SK-N-SH treated with all-trans-retinoic acid at 6 μM for 48 hours (cell line): Measurements from ENCODE around the gene MREG.

Experiments used
- ATAC-seq: fragments of 200-7000 bp; cut with Tn5 transposase; 3 replicates; pipeline ENCODE4 v1.9.1; 2020; ENCODE audit warnings: mild to moderate bottlenecking, moderate library complexity
- ARNTL ChIP-seq: fragments of 450-650 bp; formaldehyde crosslinking; IDR thresholded peaks from 2 replicates; pipeline ENCODE4 v1.5.0; 2020; ENCODE audit warnings: low read depth, mild to moderate bottlenecking, moderate library complexity, borderline replicate concordance
- BACH2 ChIP-seq: fragments of 250-450 bp; sonication (Bioruptor Pico); IDR thresholded peaks from 2 replicates; pipeline ENCODE4 v1.9.0; 2021; ENCODE audit warnings: mild to moderate bottlenecking, borderline replicate concordance
- CREB5 ChIP-seq: fragments of 250-450 bp; sonication (Bioruptor Pico); IDR thresholded peaks from 2 replicates; pipeline ENCODE4 v1.5.1; 2020; ENCODE audit warnings: low read depth, mild to moderate bottlenecking, moderate library complexity
- CSRNP3 ChIP-seq: fragments of 250-450 bp; sonication (Bioruptor Pico); IDR thresholded peaks from 2 replicates; pipeline ENCODE4 v1.5.1; 2021; ENCODE audit warnings: mild to moderate bottlenecking, moderate library complexity
- ESRRG ChIP-seq: fragments of 250-450 bp; sonication (Bioruptor Pico); IDR thresholded peaks from 2 replicates; pipeline ENCODE4 v1.6.1; 2021; ENCODE audit warnings: mild to moderate bottlenecking
- GLIS3 ChIP-seq: fragments of 250-450 bp; sonication (Bioruptor Pico); IDR thresholded peaks from 2 replicates; pipeline ENCODE4 v1.5.0; 2020; ENCODE audit warnings: mild to moderate bottlenecking, moderate library complexity
- ISL1 ChIP-seq: fragments of 250-450 bp; sonication (Bioruptor Pico); IDR thresholded peaks from 2 replicates; pipeline ENCODE4 v2.1.2; 2022; ENCODE audit warnings: mild to moderate bottlenecking, moderate library complexity
- OSR1 ChIP-seq: fragments of 250-450 bp; sonication (Bioruptor Pico); IDR thresholded peaks from 2 replicates; pipeline ENCODE4 v1.8.0; 2022; ENCODE audit warnings: moderate library complexity, mild to moderate bottlenecking, inconsistent platforms
- PATZ1 ChIP-seq: fragments of 250-450 bp; sonication (Bioruptor Pico); IDR thresholded peaks from 2 replicates; pipeline ENCODE4 v1.8.0; 2020; ENCODE audit warnings: mild to moderate bottlenecking, moderate library complexity, borderline replicate concordance
- POU6F1 ChIP-seq: fragments of 250-450 bp; sonication (Bioruptor Pico); IDR thresholded peaks from 2 replicates; pipeline ENCODE4 v1.8.0; 2021; ENCODE audit warnings: low read depth, mild to moderate bottlenecking, moderate library complexity, borderline replicate concordance
- PPARA ChIP-seq: fragments of 250-450 bp; sonication (Bioruptor Pico); IDR thresholded peaks from 2 replicates; pipeline ENCODE4 v1.5.0; 2020; ENCODE audit warnings: mild to moderate bottlenecking, borderline replicate concordance
- RARB ChIP-seq: fragments of 250-450 bp; sonication (Bioruptor Pico); IDR thresholded peaks from 2 replicates; pipeline ENCODE4 v1.8.0; 2021; ENCODE audit warnings: mild to moderate bottlenecking, moderate library complexity
- SNAI2 ChIP-seq: fragments of 250-450 bp; sonication (Bioruptor Pico); IDR thresholded peaks from 2 replicates; pipeline ENCODE4 v1.5.0; 2020; ENCODE audit warnings: mild to moderate bottlenecking, moderate library complexity
- TOX ChIP-seq: fragments of 250-450 bp; sonication (Bioruptor Pico); IDR thresholded peaks from 2 replicates; pipeline ENCODE4 v1.8.0; 2021; ENCODE audit warnings: mild to moderate bottlenecking, moderate library complexity, borderline replicate concordance
- TSHZ2 ChIP-seq: fragments of 250-450 bp; sonication (Bioruptor Pico); IDR thresholded peaks from 2 replicates; pipeline ENCODE4 v1.5.0; 2020; ENCODE audit warnings: mild to moderate bottlenecking, moderate library complexity
- ZC3H10 ChIP-seq: fragments of 250-450 bp; sonication (Bioruptor Pico); IDR thresholded peaks from 2 replicates; pipeline ENCODE4 v1.5.1; 2021; ENCODE audit warnings: mild to moderate bottlenecking, moderate library complexity
- ZFP3 ChIP-seq: fragments of 250-450 bp; sonication (Bioruptor Pico); IDR thresholded peaks from 2 replicates; pipeline ENCODE4 v1.5.0; 2020; ENCODE audit warnings: mild to moderate bottlenecking, moderate library complexity
- ZFP30 ChIP-seq: fragments of 450-650 bp; formaldehyde crosslinking; IDR thresholded peaks from 2 replicates; pipeline ENCODE4 v1.5.0; 2022; ENCODE audit warnings: mild to moderate bottlenecking, moderate library complexity
- ZNF565 ChIP-seq: fragments of 450-650 bp; formaldehyde crosslinking; conservative IDR thresholded peaks from 2 replicates; pipeline ENCODE4 v1.5.0; 2020; ENCODE audit warnings: low read depth, mild to moderate bottlenecking, moderate library complexity
- ZNF70 ChIP-seq: fragments of 450-650 bp; formaldehyde crosslinking; IDR thresholded peaks from 2 replicates; pipeline ENCODE4 v1.5.0; 2020; ENCODE audit warnings: mild to moderate bottlenecking, moderate library complexity
- ZNF8 ChIP-seq: fragments of 450-650 bp; formaldehyde crosslinking; IDR thresholded peaks from 2 replicates; pipeline ENCODE4 v1.5.0; 2020; ENCODE audit warnings: mild to moderate bottlenecking, moderate library complexity

Gene MREG

GRCh38 chr2:215931256-215931903 is 82.0 kb downstream of the MREG start:
- ATAC-seq, result peak; percentile 99
- no peak for TF ChIP-seq ZC3H10 (CRISPR knock-in tag)
- TF ChIP-seq PPARA, result no peak
- no peak for TF ChIP-seq GLIS3 (CRISPR knock-in tag)
- TF ChIP-seq TSHZ2 (CRISPR knock-in tag), result no peak
- TF ChIP-seq OSR1 (CRISPR knock-in tag), result no peak
- TF ChIP-seq PATZ1 (CRISPR knock-in tag), result no peak
- no peak for TF ChIP-seq CREB5 (CRISPR knock-in tag)
- no peak for TF ChIP-seq BACH2 (CRISPR knock-in tag)
- no peak for TF ChIP-seq ZNF70 (CRISPR knock-in tag)
- TF ChIP-seq ZFP30, result no peak
- no peak for TF ChIP-seq RARB (CRISPR knock-in tag)
- TF ChIP-seq ISL1, result no peak
- TF ChIP-seq ARNTL (CRISPR knock-in tag), result no peak
- no peak for TF ChIP-seq SNAI2 (CRISPR knock-in tag)
- no peak for TF ChIP-seq ZFP3 (CRISPR knock-in tag)
- no peak for TF ChIP-seq CSRNP3 (CRISPR knock-in tag)

- TF ChIP-seq PATZ1 (CRISPR knock-in tag) (no peak), ZNF565 (CRISPR knock-in tag) (no peak)
- peak; percentile 40 for ATAC-seq
Observed at GRCh38 chr2:215930505-215931253, 82.7 kb downstream of the MREG start.

GRCh38 chr2:215929602-215930335 is 83.6 kb downstream of the MREG start:
- ATAC-seq, result no peak; the same call in 2 of the 3 replicates
- TF ChIP-seq ZC3H10 (CRISPR knock-in tag) (no peak), ZNF8 (CRISPR knock-in tag) (no peak), ZNF70 (CRISPR knock-in tag) (no peak), ARNTL (CRISPR knock-in tag) (no peak), ESRRG (CRISPR knock-in tag) (no peak), SNAI2 (CRISPR knock-in tag) (no peak), PPARA (no peak), RARB (CRISPR knock-in tag) (no peak), OSR1 (CRISPR knock-in tag) (no peak), TOX (CRISPR knock-in tag) (no peak), TSHZ2 (CRISPR knock-in tag) (no peak), ZFP3 (CRISPR knock-in tag) (no peak), POU6F1 (no peak)
